GM19438 (cell line): ENCODE data around the gene JPT1.
"Not testable (repeated sequence)": the region's sequence is repeated elsewhere in the genome, so short reads cannot be mapped to it uniquely, and the experiment has no call there.

Source experiments
- ATAC-seq: cut with Tn5 transposase; IDR thresholded peaks from one replicate; pipeline ENCODE4 v1.9.1; 2021; ENCODE audit warnings: low read depth; ENCODE audit not compliant: unreplicated experiment

Gene JPT1

GRCh38 chr17:75159196-75160031, 5.1 kb upstream of the JPT1 start:
- no peak for ATAC-seq

- ATAC-seq = not testable (repeated sequence)
Measured at GRCh38 chr17:75158480-75158879, 4.2 kb upstream of the JPT1 start.

- ATAC-seq = no peak
Measured at GRCh38 chr17:75155191-75155601, 884 bp upstream of the JPT1 start.

GRCh38 chr17:75153780-75154194, 525 bp downstream of the JPT1 start:
- ATAC-seq = peak; percentile 6

- ATAC-seq = no peak
Measured at GRCh38 chr17:75152922-75153779, 1.2 kb downstream of the JPT1 start.

GRCh38 chr17:75152523-75152921, 1.8 kb downstream of the JPT1 start:
- ATAC-seq = no peak

- no peak for ATAC-seq
Measured at GRCh38 chr17:75151930-75152329, 2.4 kb downstream of the JPT1 start.

- no peak for ATAC-seq
Measured at GRCh38 chr17:75147878-75148546, 6.3 kb downstream of the JPT1 start.

GRCh38 chr17:75146592-75146991, 7.7 kb downstream of the JPT1 start:
- ATAC-seq = no peak

GRCh38 chr17:75144816-75145512, 9.3 kb downstream of the JPT1 start:
- ATAC-seq = no peak

- ATAC-seq = no peak
Measured at GRCh38 chr17:75142236-75142971, 11.9 kb downstream of the JPT1 start.

GRCh38 chr17:75138519-75138918, 15.8 kb downstream of the JPT1 start:
- no peak for ATAC-seq

- ATAC-seq = not testable (repeated sequence)
Measured at GRCh38 chr17:75137762-75138161, 16.6 kb downstream of the JPT1 start.

GRCh38 chr17:75135946-75136345, 18.4 kb downstream of the JPT1 start:
- ATAC-seq = no peak

- no peak for ATAC-seq
Measured at GRCh38 chr17:75135452-75135851, 18.9 kb downstream of the JPT1 start.

GRCh38 chr17:75133607-75134347, 20.5 kb downstream of the JPT1 start:
- ATAC-seq = not testable (repeated sequence)

GRCh38 chr17:75133001-75133400, 21.3 kb downstream of the JPT1 start:
- ATAC-seq = no peak

- not testable (repeated sequence) for ATAC-seq
Measured at GRCh38 chr17:75132018-75133000, 22.0 kb downstream of the JPT1 start.
